HepG2 (cell line): ENCODE results near the gene FAM3A. TPM values are rescaled to one million over a fixed set of nuclear protein-coding genes. Genes with fewer than 3 reads are reported as not detected.

Source experiments
- AHR ChIP-seq: IDR thresholded peaks from 2 replicates; pipeline ENCODE4 v1.6.1; 2018; ENCODE audit warnings: missing genetic modification reagents, missing compliant biosample characterization
- BCLAF1 ChIP-seq: fragments of 450-650 bp; IDR thresholded peaks from 2 replicates; pipeline ENCODE4 v1.6.1; 2017; ENCODE audit warnings: mild to moderate bottlenecking
- ELK4 ChIP-seq: sonication (generic); formaldehyde crosslinking; IDR thresholded peaks from 2 replicates; pipeline ENCODE4 v1.9.0; 2021; ENCODE audit warnings: missing genetic modification reagents, borderline replicate concordance
- HCFC1 ChIP-seq: fragments of 150-350 bp; IDR thresholded peaks from 2 replicates; pipeline ENCODE4 v1.6.1; 2014; ENCODE audit warnings: low read depth, low read length
- KDM2A ChIP-seq: sonication (generic); formaldehyde crosslinking; IDR thresholded peaks from 2 replicates; pipeline ENCODE4 v1.4.0; 2020; ENCODE audit warnings: low read depth, missing genetic modification reagents, borderline replicate concordance
- MYC ChIP-seq: sonication (generic); formaldehyde crosslinking; IDR thresholded peaks from 2 replicates; pipeline ENCODE4 v1.9.0; 2021; ENCODE audit warnings: missing genetic modification reagents, borderline replicate concordance
- REXO4 ChIP-seq: sonication (generic); formaldehyde crosslinking; IDR thresholded peaks from 2 replicates; pipeline ENCODE4 v1.8.0; 2022; ENCODE audit warnings: missing genetic modification reagents, mild to moderate bottlenecking, borderline replicate concordance
- TAF1 ChIP-seq: sonication (generic); formaldehyde crosslinking; IDR thresholded peaks from 2 replicates; pipeline ENCODE4 v1.4.0; 2020; ENCODE audit warnings: missing genetic modification reagents
- TARDBP ChIP-seq: sonication (generic); formaldehyde crosslinking; IDR thresholded peaks from 2 replicates; pipeline ENCODE4 v1.8.0; 2022; ENCODE audit warnings: mild to moderate bottlenecking, missing genetic modification reagents
- TBP ChIP-seq: sonication (generic); formaldehyde crosslinking; IDR thresholded peaks from 2 replicates; pipeline ENCODE4 v1.5.0; 2020; ENCODE audit warnings: missing genetic modification reagents
- TOPORS ChIP-seq: sonication (generic); formaldehyde crosslinking; IDR thresholded peaks from 2 replicates; pipeline ENCODE4 v1.8.0; 2023; ENCODE audit warnings: mild to moderate bottlenecking, missing genetic modification reagents
- ZNF468 ChIP-seq: sonication (generic); formaldehyde crosslinking; IDR thresholded peaks from 2 replicates; pipeline ENCODE4 v1.8.0; 2022; ENCODE audit warnings: mild to moderate bottlenecking, moderate library complexity, missing genetic modification reagents
- ZNF510 ChIP-seq: sonication (generic); formaldehyde crosslinking; IDR thresholded peaks from 2 replicates; pipeline ENCODE4 v1.4.0; 2020; ENCODE audit warnings: low read depth, mild to moderate bottlenecking, missing genetic modification reagents
- polyA plus RNA-seq, 8 experiments: library from polyadenylated mRNA; depleted of rRNA in 3 of 8; stranded (reverse) in 7 of 8; unstranded in 1 of 8; fragments of >200 nt; fragmentation: Illumina TruSeq in 4 of 8; extraction: Trizol in 4 of 8; gene quantifications; 2 replicates each; pipeline versions ENCODE4 v1.2.1 to v1.2.3, GENCODE V29; 2011 to 2016; ENCODE audit warnings: low read depth in 4 of 8, missing spikeins in 1 of 8, mixed read lengths in 1 of 8; ENCODE audit not compliant: insufficient read depth in 1 of 8
- total RNA-seq, 5 experiments: library from RNA; depleted of rRNA; stranded (reverse); fragments of >200 nt; fragmentation: Illumina TruSeq; extraction: Trizol; gene quantifications; 2 replicates each; pipeline ENCODE4 v1.2.3, GENCODE V29; 2016; ENCODE audit warnings: low read depth in 1 of 5
- TF ChIP-seq, protein P1 (sequence below): sonication (generic); formaldehyde crosslinking; conservative IDR thresholded peaks from 2 replicates; pipeline ENCODE4 v1.4.0; 2020; ENCODE audit warnings: mild to moderate bottlenecking, missing genetic modification reagents, moderate library complexity
- TF ChIP-seq, protein P2 (sequence below): sonication (generic); formaldehyde crosslinking; IDR thresholded peaks from 2 replicates; pipeline ENCODE4 v1.9.0; 2021; ENCODE audit warnings: missing genetic modification reagents, mild to moderate bottlenecking, borderline replicate concordance
- TF ChIP-seq, protein P3 (sequence below): sonication (generic); formaldehyde crosslinking; IDR thresholded peaks from 2 replicates; pipeline ENCODE4 v1.5.0; 2020; ENCODE audit warnings: mild to moderate bottlenecking, missing genetic modification reagents, borderline replicate concordance

Gene FAM3A
- total and polyA plus RNA-seq, 2 of the 13 experiments (the other 11 are each of a cell fraction or from before 2014, with no cell fraction given), result 11.2 to 22.7 TPM

GRCh38 chrX:154478728-154479622 lies 37.1 kb downstream of the FAM3A start, which contains the start of gene LAGE3 (continued):
- TF ChIP-seq BCLAF1 (no peak), ZNF468 (CRISPR knock-in tag) (no peak), TAF1 (CRISPR knock-in tag) (peak; percentile 40; the same call in 1 of the 2 replicates), TARDBP (CRISPR knock-in tag) (0 out of 2 replicates have a peak, but pooled peaks have one; percentile 35), ELK4 (no peak), TBP (CRISPR knock-in tag) (no peak), MYC (CRISPR knock-in tag) (peak; percentile 62; the same call in 1 of the 2 replicates), REXO4 (CRISPR knock-in tag) (no peak), HCFC1 (no peak), AHR (no peak), TOPORS (CRISPR knock-in tag) (no peak), ZNF510 (CRISPR knock-in tag) (0 out of 2 replicates have a peak, but pooled peaks have one; percentile 45), KDM2A (CRISPR knock-in tag) (peak; percentile 50; the same call in 1 of the 2 replicates)
- TF ChIP-seq, protein P1, sequence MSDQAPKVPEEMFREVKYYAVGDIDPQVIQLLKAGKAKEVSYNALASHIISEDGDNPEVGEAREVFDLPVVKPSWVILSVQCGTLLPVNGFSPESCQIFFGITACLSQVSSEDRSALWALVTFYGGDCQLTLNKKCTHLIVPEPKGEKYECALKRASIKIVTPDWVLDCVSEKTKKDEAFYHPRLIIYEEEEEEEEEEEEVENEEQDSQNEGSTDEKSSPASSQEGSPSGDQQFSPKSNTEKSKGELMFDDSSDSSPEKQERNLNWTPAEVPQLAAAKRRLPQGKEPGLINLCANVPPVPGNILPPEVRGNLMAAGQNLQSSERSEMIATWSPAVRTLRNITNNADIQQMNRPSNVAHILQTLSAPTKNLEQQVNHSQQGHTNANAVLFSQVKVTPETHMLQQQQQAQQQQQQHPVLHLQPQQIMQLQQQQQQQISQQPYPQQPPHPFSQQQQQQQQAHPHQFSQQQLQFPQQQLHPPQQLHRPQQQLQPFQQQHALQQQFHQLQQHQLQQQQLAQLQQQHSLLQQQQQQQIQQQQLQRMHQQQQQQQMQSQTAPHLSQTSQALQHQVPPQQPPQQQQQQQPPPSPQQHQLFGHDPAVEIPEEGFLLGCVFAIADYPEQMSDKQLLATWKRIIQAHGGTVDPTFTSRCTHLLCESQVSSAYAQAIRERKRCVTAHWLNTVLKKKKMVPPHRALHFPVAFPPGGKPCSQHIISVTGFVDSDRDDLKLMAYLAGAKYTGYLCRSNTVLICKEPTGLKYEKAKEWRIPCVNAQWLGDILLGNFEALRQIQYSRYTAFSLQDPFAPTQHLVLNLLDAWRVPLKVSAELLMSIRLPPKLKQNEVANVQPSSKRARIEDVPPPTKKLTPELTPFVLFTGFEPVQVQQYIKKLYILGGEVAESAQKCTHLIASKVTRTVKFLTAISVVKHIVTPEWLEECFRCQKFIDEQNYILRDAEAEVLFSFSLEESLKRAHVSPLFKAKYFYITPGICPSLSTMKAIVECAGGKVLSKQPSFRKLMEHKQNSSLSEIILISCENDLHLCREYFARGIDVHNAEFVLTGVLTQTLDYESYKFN (CRISPR knock-in tag), result 0 out of 2 replicates have a peak, but pooled peaks have one; percentile 23
- TF ChIP-seq, protein P2, sequence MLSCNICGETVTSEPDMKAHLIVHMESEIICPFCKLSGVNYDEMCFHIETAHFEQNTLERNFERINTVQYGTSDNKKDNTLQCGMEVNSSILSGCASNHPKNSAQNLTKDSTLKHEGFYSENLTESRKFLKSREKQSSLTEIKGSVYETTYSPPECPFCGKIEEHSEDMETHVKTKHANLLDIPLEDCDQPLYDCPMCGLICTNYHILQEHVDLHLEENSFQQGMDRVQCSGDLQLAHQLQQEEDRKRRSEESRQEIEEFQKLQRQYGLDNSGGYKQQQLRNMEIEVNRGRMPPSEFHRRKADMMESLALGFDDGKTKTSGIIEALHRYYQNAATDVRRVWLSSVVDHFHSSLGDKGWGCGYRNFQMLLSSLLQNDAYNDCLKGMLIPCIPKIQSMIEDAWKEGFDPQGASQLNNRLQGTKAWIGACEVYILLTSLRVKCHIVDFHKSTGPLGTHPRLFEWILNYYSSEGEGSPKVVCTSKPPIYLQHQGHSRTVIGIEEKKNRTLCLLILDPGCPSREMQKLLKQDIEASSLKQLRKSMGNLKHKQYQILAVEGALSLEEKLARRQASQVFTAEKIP (CRISPR knock-in tag), result no peak
- TF ChIP-seq, protein P3, sequence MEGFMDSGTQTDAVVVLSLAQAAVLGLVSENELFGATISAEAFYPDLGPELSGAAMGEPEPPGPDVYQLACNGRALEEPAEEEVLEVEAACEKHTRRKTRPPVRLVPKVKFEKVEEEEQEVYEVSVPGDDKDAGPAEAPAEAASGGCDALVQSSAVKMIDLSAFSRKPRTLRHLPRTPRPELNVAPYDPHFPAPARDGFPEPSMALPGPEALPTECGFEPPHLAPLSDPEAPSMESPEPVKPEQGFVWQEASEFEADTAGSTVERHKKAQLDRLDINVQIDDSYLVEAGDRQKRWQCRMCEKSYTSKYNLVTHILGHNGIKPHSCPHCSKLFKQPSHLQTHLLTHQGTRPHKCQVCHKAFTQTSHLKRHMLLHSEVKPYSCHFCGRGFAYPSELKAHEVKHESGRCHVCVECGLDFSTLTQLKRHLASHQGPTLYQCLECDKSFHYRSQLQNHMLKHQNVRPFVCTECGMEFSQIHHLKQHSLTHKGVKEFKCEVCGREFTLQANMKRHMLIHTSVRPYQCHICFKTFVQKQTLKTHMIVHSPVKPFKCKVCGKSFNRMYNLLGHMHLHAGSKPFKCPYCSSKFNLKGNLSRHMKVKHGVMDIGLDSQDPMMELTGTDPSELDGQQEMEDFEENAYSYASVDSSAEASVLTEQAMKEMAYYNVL (CRISPR knock-in tag), result no peak
